HCT116 (cell line): ENCODE results near the gene COL20A1.

ENCODE experiments used
- ATF3 ChIP-seq: IDR thresholded peaks from 2 replicates; pipeline ENCODE4 v1.6.1; 2012
- CTCF ChIP-seq, 3 experiments: fragments of 200-600 bp in 1 of 3; sonication (generic) in 1 of 3; IDR thresholded peaks in 2 of 3; conservative IDR thresholded peaks in 1 of 3; 2 replicates each; pipeline ENCODE4 v1.5.1; 2012 to 2017; ENCODE audit warnings: low read depth in 2 of 3, low read length in 2 of 3, antibody characterized with exemption in 1 of 3, borderline replicate concordance in 1 of 3, control low read depth in 1 of 3, mild to moderate bottlenecking in 1 of 3, mixed read lengths in 1 of 3, mixed run types in 1 of 3, moderate library complexity in 1 of 3; ENCODE audit not compliant: insufficient read depth in 1 of 3
- ELF1 ChIP-seq: IDR thresholded peaks from 2 replicates; pipeline ENCODE4 v1.6.1; 2012; ENCODE audit warnings: low read depth, borderline replicate concordance
- EZH2 ChIP-seq: fragments of 200-600 bp; sonication (generic); IDR thresholded peaks from 2 replicates; pipeline ENCODE4 v1.6.1; 2017; ENCODE audit warnings: antibody characterized with exemption, mixed run types
- EZH2phosphoT487 ChIP-seq: fragments of 200-600 bp; IDR thresholded peaks from 2 replicates; pipeline ENCODE4 v1.6.1; 2018; ENCODE audit warnings: antibody characterized with exemption, borderline replicate concordance
- POLR2A ChIP-seq: IDR thresholded peaks from 2 replicates; pipeline ENCODE4 v1.7.0; 2011; ENCODE audit warnings: borderline replicate concordance; ENCODE audit not compliant: insufficient read depth, insufficient read length; ENCODE audit errors: extremely low read depth
- POLR2AphosphoS5 ChIP-seq: IDR thresholded peaks from 2 replicates; pipeline ENCODE4 v1.6.1; 2011; ENCODE audit warnings: mild to moderate bottlenecking, low read depth, low read length, moderate library complexity
- SP1 ChIP-seq: IDR thresholded peaks from 2 replicates; pipeline ENCODE4 v1.6.1; 2012; ENCODE audit warnings: low read depth
- YY1 ChIP-seq: IDR thresholded peaks from 2 replicates; pipeline ENCODE4 v1.6.1; 2011; ENCODE audit warnings: low read length, low read depth, moderate library complexity, mild to moderate bottlenecking; ENCODE audit not compliant: insufficient replicate concordance; ENCODE audit errors: extremely low read depth
- ZNF274 ChIP-seq: fragments of 200-500 bp; sonication (Bioruptor generic); IDR thresholded peaks from 2 replicates; pipeline ENCODE4 v1.6.1; 2014; ENCODE audit warnings: mild to moderate bottlenecking, low read depth, low read length, inconsistent platforms
- TF ChIP-seq, protein P1 (sequence below): IDR thresholded peaks from 2 replicates; pipeline ENCODE4 v1.6.1; 2012
- TF ChIP-seq, protein P2 (sequence below): IDR thresholded peaks from 2 replicates; pipeline ENCODE4 v1.6.1; 2012; ENCODE audit warnings: low read depth

DNA sequence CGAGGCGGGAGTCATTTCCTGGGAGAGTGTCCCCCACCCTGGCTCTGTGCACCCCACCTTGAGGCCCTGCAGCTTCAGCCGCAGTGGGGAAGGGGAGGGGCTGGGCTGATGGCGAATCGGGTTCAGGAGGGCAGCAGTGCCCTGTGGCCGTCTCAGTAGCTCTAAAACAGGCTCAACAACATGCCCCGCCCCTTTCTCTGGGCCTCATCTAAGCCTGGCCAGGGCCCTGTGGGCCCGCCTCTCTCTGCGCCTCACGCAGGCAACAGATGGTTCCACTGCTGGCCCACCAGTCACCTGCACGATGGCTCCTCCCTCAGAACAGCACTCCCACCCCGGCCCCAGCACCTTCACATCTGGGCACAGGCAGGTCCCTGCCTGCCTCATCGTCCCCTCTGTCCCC lies 38.0 kb downstream of the COL20A1 start:
- TF ChIP-seq, protein P1, sequence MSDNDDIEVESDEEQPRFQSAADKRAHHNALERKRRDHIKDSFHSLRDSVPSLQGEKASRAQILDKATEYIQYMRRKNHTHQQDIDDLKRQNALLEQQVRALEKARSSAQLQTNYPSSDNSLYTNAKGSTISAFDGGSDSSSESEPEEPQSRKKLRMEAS, result no peak
- TF ChIP-seq YY1 (no peak), POLR2AphosphoS5 (no peak), SP1 (no peak), POLR2A (no peak), EZH2 (no peak), CTCF (IDR thresholded peaks at IDR 0.05 in 2 of 3, conservative IDR thresholded peaks at IDR 0.05 in 1 of 3; ENCODE audit: borderline replicate concordance in 1 of 3, insufficient read depth in 1 of 3, low read depth in 2 of 3, low read length in 2 of 3) (no peak), ATF3 (no peak), ELF1 (no peak), EZH2phosphoT487 (no peak), ZNF274 (no peak)
- TF ChIP-seq, protein P2, sequence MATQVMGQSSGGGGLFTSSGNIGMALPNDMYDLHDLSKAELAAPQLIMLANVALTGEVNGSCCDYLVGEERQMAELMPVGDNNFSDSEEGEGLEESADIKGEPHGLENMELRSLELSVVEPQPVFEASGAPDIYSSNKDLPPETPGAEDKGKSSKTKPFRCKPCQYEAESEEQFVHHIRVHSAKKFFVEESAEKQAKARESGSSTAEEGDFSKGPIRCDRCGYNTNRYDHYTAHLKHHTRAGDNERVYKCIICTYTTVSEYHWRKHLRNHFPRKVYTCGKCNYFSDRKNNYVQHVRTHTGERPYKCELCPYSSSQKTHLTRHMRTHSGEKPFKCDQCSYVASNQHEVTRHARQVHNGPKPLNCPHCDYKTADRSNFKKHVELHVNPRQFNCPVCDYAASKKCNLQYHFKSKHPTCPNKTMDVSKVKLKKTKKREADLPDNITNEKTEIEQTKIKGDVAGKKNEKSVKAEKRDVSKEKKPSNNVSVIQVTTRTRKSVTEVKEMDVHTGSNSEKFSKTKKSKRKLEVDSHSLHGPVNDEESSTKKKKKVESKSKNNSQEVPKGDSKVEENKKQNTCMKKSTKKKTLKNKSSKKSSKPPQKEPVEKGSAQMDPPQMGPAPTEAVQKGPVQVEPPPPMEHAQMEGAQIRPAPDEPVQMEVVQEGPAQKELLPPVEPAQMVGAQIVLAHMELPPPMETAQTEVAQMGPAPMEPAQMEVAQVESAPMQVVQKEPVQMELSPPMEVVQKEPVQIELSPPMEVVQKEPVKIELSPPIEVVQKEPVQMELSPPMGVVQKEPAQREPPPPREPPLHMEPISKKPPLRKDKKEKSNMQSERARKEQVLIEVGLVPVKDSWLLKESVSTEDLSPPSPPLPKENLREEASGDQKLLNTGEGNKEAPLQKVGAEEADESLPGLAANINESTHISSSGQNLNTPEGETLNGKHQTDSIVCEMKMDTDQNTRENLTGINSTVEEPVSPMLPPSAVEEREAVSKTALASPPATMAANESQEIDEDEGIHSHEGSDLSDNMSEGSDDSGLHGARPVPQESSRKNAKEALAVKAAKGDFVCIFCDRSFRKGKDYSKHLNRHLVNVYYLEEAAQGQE, result no peak
